Measurements from ENCODE around the gene SH3PXD2A. TPM values are rescaled to one million over a fixed set of nuclear protein-coding genes. Genes with fewer than 3 reads are reported as not detected.

The SH3PXD2A gene
- total and polyA plus RNA-seq, 5 experiments from 2014 or later, result 0.09 to 22.4 (median 0.50) TPM

GRCh38 chr10:103566536-103566935 is 288.8 kb downstream of the SH3PXD2A start:
- Mint-ChIP-seq H3K27me3 (peaks cover 0 to 4% (median 0%) of the 10 kb centered on the region in 5 donors), H3K4me3 (no peak overlapping the region), H3K9me3 (no peaks in the 10 kb centered on the region), H3K36me3 (no peaks in the 10 kb centered on the region), H3K4me1 (no peaks in the 10 kb centered on the region), H3K27ac (no peak overlapping the region)
- no peak for ATAC-seq
- DNase-seq, result no peak
- POLR2A ChIA-PET, result no interaction called here

DNA sequence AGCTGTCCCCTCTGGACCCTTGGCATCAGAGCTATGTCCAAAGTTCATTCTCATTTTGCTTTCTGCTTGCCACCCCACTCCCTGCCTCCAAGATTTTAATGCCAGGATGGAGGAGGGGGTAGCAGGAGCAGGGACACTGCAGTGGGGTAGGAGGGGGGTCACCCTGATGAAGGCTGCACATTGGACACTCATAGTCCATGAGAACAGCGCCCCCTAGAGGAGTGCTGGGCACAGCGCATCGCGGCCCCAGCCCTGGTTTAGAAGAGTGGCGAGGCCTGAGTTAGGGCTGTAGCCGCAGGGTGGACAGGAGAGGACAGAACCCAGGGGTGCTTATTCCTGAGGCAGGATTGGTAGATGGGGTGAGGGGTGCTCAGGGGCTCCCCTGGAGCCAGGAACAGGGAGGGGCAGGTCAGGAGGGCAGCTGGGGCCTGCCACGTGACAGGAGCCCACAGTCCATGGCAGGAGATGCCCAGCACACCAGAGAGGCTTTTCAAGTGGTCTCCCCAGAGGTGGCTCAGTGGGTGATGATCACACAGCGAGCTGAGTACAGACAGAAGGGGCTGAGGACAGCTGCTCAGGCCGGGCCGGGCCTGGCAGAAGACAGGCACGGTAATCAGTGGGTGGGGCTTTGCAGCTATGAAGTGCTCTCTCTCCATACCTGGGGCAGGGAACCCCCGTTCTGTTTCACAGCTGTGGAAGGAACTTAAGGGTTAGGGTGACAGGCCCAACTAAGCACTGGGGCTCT is 290.4 kb downstream of the SH3PXD2A start:
- Mint-ChIP-seq H3K27me3 (peaks cover 0 to 9% (median 2%) of the 10 kb centered on the region in 5 donors), H3K36me3 (no peaks in the 10 kb centered on the region), H3K9me3 (peaks cover 0 to 4% (median 0%) of the 10 kb centered on the region in 9 donors), H3K4me1 (no peaks in the 10 kb centered on the region), H3K27ac (peak overlapping the region in 2 of 10 donors; percentile 53 to 60), H3K4me3 (no peak overlapping the region)
- DNase-seq (no peak), ATAC-seq (no peak)
- POLR2A ChIA-PET, result no interaction called here

DNA sequence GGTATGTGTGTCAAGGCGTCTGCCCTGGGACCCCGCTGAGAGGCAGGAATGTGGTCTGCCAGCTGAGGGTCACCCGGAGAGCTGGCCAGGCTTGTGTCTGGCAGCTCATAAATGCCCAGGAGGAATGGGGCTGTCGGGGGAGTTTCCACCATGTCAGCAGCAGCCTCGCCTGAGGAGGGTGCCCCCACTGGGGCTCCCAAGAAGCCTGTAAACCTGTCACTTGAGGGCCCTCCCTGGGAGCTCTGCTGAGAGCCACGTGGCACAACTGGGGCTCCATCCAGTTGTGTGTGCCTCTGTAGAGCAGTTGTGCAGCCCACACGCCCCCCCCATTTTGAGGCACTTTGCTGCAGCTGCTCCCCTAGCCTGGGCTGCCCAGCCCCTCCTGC is 291.3 kb downstream of the SH3PXD2A start:
- Mint-ChIP-seq H3K27ac (no peak overlapping the region), H3K27me3 (peaks cover 0 to 14% (median 4%) of the 10 kb centered on the region in 5 donors), H3K4me1 (no peaks in the 10 kb centered on the region), H3K9me3 (peaks cover 0 to 4% (median 0%) of the 10 kb centered on the region in 9 donors), H3K36me3 (no peaks in the 10 kb centered on the region), H3K4me3 (no peak overlapping the region)
- POLR2A ChIA-PET, result no interaction called here
- DNase-seq (no peak), ATAC-seq (no peak)

- POLR2A ChIA-PET, result no interaction called here
- DNase-seq (no peak), ATAC-seq (no peak)
- Mint-ChIP-seq H3K9me3 (peaks cover 0 to 4% (median 0%) of the 10 kb centered on the region in 9 donors), H3K36me3 (no peaks in the 10 kb centered on the region), H3K27me3 (peaks cover 0 to 19% (median 4%) of the 10 kb centered on the region in 5 donors), H3K27ac (no peak overlapping the region), H3K4me3 (no peak overlapping the region), H3K4me1 (peaks cover 0 to 5% (median 3%) of the 10 kb centered on the region in 4 donors)
Observed at GRCh38 chr10:103563231-103564115, 291.9 kb downstream of the SH3PXD2A start.

DNA sequence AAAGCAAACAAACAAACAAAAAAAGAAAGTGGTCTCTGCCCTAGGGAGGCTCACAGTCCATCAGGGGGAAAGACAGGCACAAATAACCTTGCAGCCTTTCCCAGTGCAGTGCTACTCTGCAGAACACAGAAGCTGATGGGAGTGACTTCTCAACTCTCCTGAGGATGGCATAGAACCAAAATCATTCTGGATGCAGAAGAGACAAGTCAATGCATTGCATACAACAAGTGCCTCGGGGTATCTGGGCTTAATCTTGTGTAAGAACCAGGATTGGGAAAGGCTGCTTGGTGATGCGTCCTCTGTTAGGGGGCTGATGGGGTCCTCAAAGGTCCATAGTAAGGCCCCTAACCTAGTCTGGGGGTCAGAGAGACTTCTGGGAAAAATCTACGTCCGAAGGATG is 293.0 kb downstream of the SH3PXD2A start:
- POLR2A ChIA-PET, result no interaction called here
- Mint-ChIP-seq H3K4me3 (no peak overlapping the region), H3K9me3 (peaks cover 0 to 4% (median 0%) of the 10 kb centered on the region in 9 donors)

DNA sequence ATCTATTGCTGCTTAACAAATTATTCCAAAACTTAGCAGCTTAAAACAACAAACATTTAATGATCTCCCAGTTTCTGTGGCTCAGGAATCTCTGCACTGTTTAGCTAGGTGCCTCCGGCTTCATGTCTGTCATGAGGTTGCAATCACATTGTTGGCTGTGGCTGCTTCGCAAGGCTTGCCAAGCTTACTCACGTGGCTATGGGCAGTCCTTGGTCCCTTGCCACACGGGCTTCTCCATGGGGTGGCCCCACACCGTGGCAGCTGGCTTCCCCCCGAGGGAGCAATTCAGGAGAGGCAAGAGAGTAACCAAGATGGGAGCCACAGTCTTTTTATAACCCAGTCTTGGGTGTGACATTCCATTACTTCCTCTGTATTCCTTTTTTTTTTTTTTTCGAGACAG is 294.5 kb downstream of the SH3PXD2A start:
- ATAC-seq, result no peak
- POLR2A ChIA-PET, result interaction anchor here (0.7 kb wide), 1 partner anchor 156 kb away, joined by 8 read pairs; no protein-coding TSS in a partner anchor
- H3K9me3 Mint-ChIP-seq, result peaks cover 0 to 4% (median 0%) of the 10 kb centered on the region in 9 donors
- peaks cover 2 to 12% (median 7%) of the 10 kb centered on the region in 4 donors for H3K4me1 Mint-ChIP-seq
- no peaks in the 10 kb centered on the region for H3K36me3 Mint-ChIP-seq
- DNase-seq, result no peak
- no peak overlapping the region for H3K4me3 Mint-ChIP-seq
- H3K27me3 Mint-ChIP-seq, result peaks cover 5 to 42% (median 18%) of the 10 kb centered on the region in 5 donors
- H3K27ac Mint-ChIP-seq, result no peak overlapping the region

More for the DNA sequence above, 293.0 kb downstream of the SH3PXD2A start:
- DNase-seq (no peak), ATAC-seq (no peak)
- H3K27ac Mint-ChIP-seq, result no peak overlapping the region
- peaks cover 5 to 29% (median 10%) of the 10 kb centered on the region in 5 donors for H3K27me3 Mint-ChIP-seq
- H3K4me1 Mint-ChIP-seq, result peaks cover 2 to 12% (median 3%) of the 10 kb centered on the region in 4 donors
- H3K36me3 Mint-ChIP-seq, result no peaks in the 10 kb centered on the region

DNA sequence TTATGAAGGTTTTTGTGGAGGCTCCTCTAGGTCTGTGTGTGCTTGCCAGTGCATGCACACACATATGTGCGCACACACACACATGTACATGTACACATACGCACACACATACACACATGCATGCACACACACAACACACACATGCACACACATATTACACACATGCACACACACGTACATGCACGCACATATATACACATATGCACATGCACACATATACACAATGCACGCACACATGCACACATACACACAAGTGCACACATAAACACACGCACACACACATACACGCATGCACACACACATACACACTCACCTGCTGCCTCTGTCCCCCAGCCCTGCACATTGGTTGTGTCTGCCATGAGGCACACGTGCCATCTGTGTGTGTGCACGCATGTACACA is 295.6 kb downstream of the SH3PXD2A start:
- H3K4me1 Mint-ChIP-seq, result peaks cover 2 to 16% (median 12%) of the 10 kb centered on the region in 4 donors
- DNase-seq (no peak), ATAC-seq (no peak)
- H3K27me3 Mint-ChIP-seq, result peaks cover 5 to 48% (median 18%) of the 10 kb centered on the region in 5 donors
- H3K27ac Mint-ChIP-seq, result peak overlapping the region in 1 of 10 donors; percentile 5
- peaks cover 0 to 4% (median 0%) of the 10 kb centered on the region in 9 donors for H3K9me3 Mint-ChIP-seq
- H3K36me3 Mint-ChIP-seq, result no peaks in the 10 kb centered on the region
- H3K4me3 Mint-ChIP-seq, result no peak overlapping the region
- POLR2A ChIA-PET, result no interaction called here

DNA sequence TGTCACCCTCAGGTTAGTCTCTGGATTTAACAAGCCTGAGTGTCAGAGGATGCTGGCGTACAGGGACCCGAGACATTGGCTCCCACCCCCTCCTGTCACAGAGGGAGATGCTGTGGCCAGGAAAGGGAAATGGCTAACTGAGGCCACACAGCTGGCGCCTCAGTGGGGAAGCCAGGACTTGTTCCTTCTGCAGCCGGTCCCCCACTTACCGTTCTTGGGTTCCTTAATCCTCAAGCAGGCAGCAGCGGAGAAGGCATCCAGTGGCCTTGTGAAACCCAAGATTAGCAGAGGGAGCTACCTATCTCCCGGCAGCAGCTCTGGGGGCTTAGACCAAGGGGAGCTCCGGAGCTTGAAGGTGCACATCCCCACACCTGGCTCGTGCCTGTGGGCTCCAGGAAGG is 296.5 kb downstream of the SH3PXD2A start:
- H3K9me3 Mint-ChIP-seq, result peaks cover 0 to 4% (median 0%) of the 10 kb centered on the region in 9 donors
- POLR2A ChIA-PET, result interaction anchor here (0.7 kb wide), 1 partner anchor 23 kb away, joined by 6 read pairs; no protein-coding TSS in a partner anchor
- H3K4me1 Mint-ChIP-seq, result peaks cover 8 to 25% (median 21%) of the 10 kb centered on the region in 4 donors
- ATAC-seq (no peak), DNase-seq (no peak)
- no peaks in the 10 kb centered on the region for H3K36me3 Mint-ChIP-seq
- no peak overlapping the region for H3K27ac Mint-ChIP-seq
- H3K4me3 Mint-ChIP-seq, result no peak overlapping the region
- H3K27me3 Mint-ChIP-seq, result peaks cover 5 to 57% (median 18%) of the 10 kb centered on the region in 5 donors

GRCh38 chr10:103557455-103557854 is 297.9 kb downstream of the SH3PXD2A start:
- no peak overlapping the region for H3K4me3 Mint-ChIP-seq
- ATAC-seq (no peak), DNase-seq (no peak)
- POLR2A ChIA-PET, result no interaction called here
- peaks cover 0 to 4% (median 0%) of the 10 kb centered on the region in 9 donors for H3K9me3 Mint-ChIP-seq
- no peak overlapping the region for H3K27ac Mint-ChIP-seq
- no peaks in the 10 kb centered on the region for H3K36me3 Mint-ChIP-seq
- peaks cover 9 to 29% (median 23%) of the 10 kb centered on the region in 4 donors for H3K4me1 Mint-ChIP-seq
- peaks cover 5 to 58% (median 18%) of the 10 kb centered on the region in 5 donors for H3K27me3 Mint-ChIP-seq

- no peak for ATAC-seq
- Mint-ChIP-seq H3K27me3 (peaks cover 5 to 58% (median 18%) of the 10 kb centered on the region in 5 donors), H3K36me3 (no peaks in the 10 kb centered on the region), H3K9me3 (peaks cover 0 to 4% (median 0%) of the 10 kb centered on the region in 9 donors), H3K4me3 (peak overlapping the region in 8 of 10 donors; percentile 18 to 67 (median 45)), H3K4me1 (peaks cover 9 to 29% (median 23%) of the 10 kb centered on the region in 4 donors), H3K27ac (peak overlapping the region in 1 of 10 donors; percentile 72)
- DNase-seq, result no peak
- POLR2A ChIA-PET, result no interaction called here
Observed at GRCh38 chr10:103556383-103557007, 298.9 kb downstream of the SH3PXD2A start.

DNA sequence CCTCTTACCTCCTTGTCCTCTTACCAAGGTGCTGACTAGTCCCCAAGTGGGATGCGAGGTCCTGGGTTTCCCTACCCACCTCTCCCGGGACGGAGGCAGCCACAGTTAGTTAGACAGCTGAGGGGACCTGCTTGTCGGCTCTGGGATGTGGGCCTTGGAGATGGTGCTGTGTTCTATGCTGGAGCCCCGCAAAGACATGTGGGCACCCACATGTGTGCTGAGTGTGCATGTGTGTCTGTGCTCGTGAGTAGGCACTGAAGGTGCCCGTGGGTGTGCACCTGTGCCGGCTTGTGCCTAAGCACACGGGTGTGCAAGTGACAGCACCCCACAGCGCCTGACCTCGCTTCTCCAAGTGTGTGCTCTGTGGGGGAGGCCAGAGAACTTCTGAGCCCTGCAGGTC is 299.7 kb downstream of the SH3PXD2A start:
- POLR2A ChIA-PET, result no interaction called here
- peak overlapping the region in 1 of 10 donors; percentile 36 for H3K27ac Mint-ChIP-seq
- no peaks in the 10 kb centered on the region for H3K36me3 Mint-ChIP-seq
- H3K4me1 Mint-ChIP-seq, result peaks cover 9 to 29% (median 23%) of the 10 kb centered on the region in 4 donors
- no peak for ATAC-seq
- H3K27me3 Mint-ChIP-seq, result peaks cover 5 to 58% (median 18%) of the 10 kb centered on the region in 5 donors
- no peaks in the 10 kb centered on the region for H3K9me3 Mint-ChIP-seq
- no peak for DNase-seq
- peak overlapping the region in 9 of 10 donors; percentile 30 to 68 (median 53) for H3K4me3 Mint-ChIP-seq

DNA sequence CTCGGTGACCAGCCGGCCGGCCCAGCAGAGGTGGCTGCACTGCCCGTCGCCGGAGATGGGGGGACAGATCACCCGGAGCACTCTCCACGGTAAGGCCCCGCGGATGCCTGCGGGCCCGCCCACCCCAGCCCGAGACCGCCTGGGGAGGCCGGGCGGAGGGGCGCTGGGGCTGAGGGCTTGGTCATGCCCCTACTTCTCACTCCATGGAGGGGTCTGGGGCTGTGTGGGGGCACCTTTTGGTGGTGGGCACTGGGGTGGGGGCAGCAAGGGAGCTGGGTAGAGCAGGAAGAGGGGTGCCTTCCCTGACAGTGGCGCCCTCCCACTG is 300.1 kb downstream of the SH3PXD2A start:
- Mint-ChIP-seq H3K27me3 (peaks cover 5 to 54% (median 18%) of the 10 kb centered on the region in 5 donors), H3K36me3 (no peaks in the 10 kb centered on the region), H3K4me1 (peaks cover 9 to 29% (median 23%) of the 10 kb centered on the region in 4 donors), H3K27ac (no peak overlapping the region), H3K4me3 (peak overlapping the region in 7 of 10 donors; percentile 22 to 85 (median 53)), H3K9me3 (no peaks in the 10 kb centered on the region)
- ATAC-seq (peak; percentile 43 to 55), DNase-seq (no peak)
- POLR2A ChIA-PET, result interaction anchor here (1.3 kb wide), 1 partner anchor 28 kb away, joined by 3 read pairs; no protein-coding TSS in a partner anchor

All from naive thymus-derived CD8-positive, alpha-beta T cell (primary cell).